Neutrophil (primary cell): Measurements from ENCODE around the gene DCBLD1.

Experiments used
- H3K27ac ChIP-seq: fragments of 200-600 bp; sonication (generic); 2 replicates; pipeline ENCODE4 v1.5.1; 2016; ENCODE audit warnings: mild to moderate bottlenecking, moderate library complexity
- H3K27me3 ChIP-seq: fragments of 200-600 bp; sonication (generic); 2 replicates; pipeline ENCODE4 v1.6.0; 2016; ENCODE audit warnings: mild to moderate bottlenecking
- H3K36me3 ChIP-seq: fragments of 200-600 bp; sonication (generic); 2 replicates; pipeline ENCODE4 v1.5.1; 2017
- H3K4me1 ChIP-seq, 2 experiments: fragments of 200-600 bp in 1 of 2; sonication (generic) in 1 of 2; 1 replicate in 1 of 2; 2 replicates in 1 of 2; pipeline versions ENCODE4 v1.5.1 to v1.6.1; 2013 to 2016; ENCODE audit warnings: low read depth in 1 of 2, low read length in 1 of 2, mild to moderate bottlenecking in 1 of 2, moderate library complexity in 1 of 2; ENCODE audit not compliant: control insufficient read depth in 1 of 2, insufficient read depth in 1 of 2
- H3K4me3 ChIP-seq, 2 experiments: fragments of 200-600 bp in 1 of 2; sonication (generic) in 1 of 2; 1 replicate in 1 of 2; 2 replicates in 1 of 2; pipeline ENCODE4 v1.5.1; 2013 to 2016; ENCODE audit warnings: low read depth in 1 of 2, low read length in 1 of 2, mild to moderate bottlenecking in 1 of 2, moderate library complexity in 1 of 2
- H3K9me3 ChIP-seq: fragments of 200-600 bp; sonication (generic); 2 replicates; pipeline ENCODE4 v1.5.1; 2016
- CTCF ChIP-seq: fragments of 200-600 bp; sonication (generic); IDR thresholded peaks from 2 replicates; pipeline ENCODE4 v1.5.1; 2016; ENCODE audit warnings: antibody characterized with exemption

Gene DCBLD1

GRCh38 chr6:117561128-117561527, 78.7 kb downstream of the DCBLD1 start:
- H3K27me3 ChIP-seq: no peaks in the 10 kb centered on the region
- H3K27ac ChIP-seq: no peak overlapping the region
- peaks cover 28% of the 10 kb centered on the region for H3K36me3 ChIP-seq
- no peaks in the 10 kb centered on the region for H3K9me3 ChIP-seq
- H3K4me1 ChIP-seq: no peaks in the 10 kb centered on the region
- H3K4me3 ChIP-seq: no peak overlapping the region
- TF ChIP-seq CTCF: no peak

- Histone ChIP-seq H3K36me3 (peaks cover 62% of the 10 kb centered on the region), H3K4me1 (no peaks in the 10 kb centered on the region), H3K27me3 (no peaks in the 10 kb centered on the region), H3K27ac (no peak overlapping the region), H3K4me3 (no peak overlapping the region), H3K9me3 (no peaks in the 10 kb centered on the region)
- TF ChIP-seq CTCF: no peak
Observed at GRCh38 chr6:117564681-117565080, 82.2 kb downstream of the DCBLD1 start.

- TF ChIP-seq CTCF: no peak
- H3K27ac ChIP-seq: no peak overlapping the region
- no peaks in the 10 kb centered on the region for H3K27me3 ChIP-seq
- H3K4me3 ChIP-seq: no peak overlapping the region
- H3K4me1 ChIP-seq: no peaks in the 10 kb centered on the region
- peaks cover 67% of the 10 kb centered on the region for H3K36me3 ChIP-seq
- H3K9me3 ChIP-seq: no peaks in the 10 kb centered on the region
Observed at GRCh38 chr6:117568247-117568646, 85.8 kb downstream of the DCBLD1 start.

- no peaks in the 10 kb centered on the region for H3K27me3 ChIP-seq
- TF ChIP-seq CTCF: no peak
- no peaks in the 10 kb centered on the region for H3K4me1 ChIP-seq
- peaks cover 68% of the 10 kb centered on the region for H3K36me3 ChIP-seq
- H3K27ac ChIP-seq: no peak overlapping the region
- H3K4me3 ChIP-seq: no peak overlapping the region
- H3K9me3 ChIP-seq: no peaks in the 10 kb centered on the region
Observed at GRCh38 chr6:117568831-117569410, 86.4 kb downstream of the DCBLD1 start.

- Histone ChIP-seq H3K36me3 (peaks cover 42% of the 10 kb centered on the region), H3K9me3 (no peaks in the 10 kb centered on the region), H3K27ac (no peak overlapping the region), H3K4me3 (no peak overlapping the region), H3K27me3 (no peaks in the 10 kb centered on the region), H3K4me1 (no peaks in the 10 kb centered on the region)
- no peak for TF ChIP-seq CTCF
Observed at GRCh38 chr6:117573006-117573680, 90.7 kb downstream of the DCBLD1 start.
